SU-DHL-6 (cell line): ENCODE results near the gene AGAP4.
"Not testable (repeated sequence)": the region's sequence is repeated elsewhere in the genome, so short reads cannot be mapped to it uniquely, and the experiment has no call there.

Experiments used
- H2AFZ ChIP-seq: fragments of 200-600 bp; sonication (generic); 2 replicates; pipeline ENCODE4 v1.6.1; 2014; ENCODE audit warnings: low read depth, mild to moderate bottlenecking, moderate library complexity, mixed read lengths, antibody characterized with exemption, low read length; ENCODE audit not compliant: severe bottlenecking
- H3F3A ChIP-seq: fragments of 200-600 bp; shearing (Covaris generic); 2 replicates; pipeline ENCODE4 v1.6.0; 2016; ENCODE audit warnings: antibody characterized with exemption, mild to moderate bottlenecking; ENCODE audit not compliant: insufficient read depth
- H3K27ac ChIP-seq: fragments of 200-600 bp; sonication (generic); 2 replicates; pipeline ENCODE4 v1.5.1; 2016; ENCODE audit warnings: low read depth, mild to moderate bottlenecking, low read length, moderate library complexity, mixed read lengths
- H3K27me3 ChIP-seq: fragments of 200-600 bp; sonication (generic), shearing (Covaris generic); 2 replicates; pipeline ENCODE4 v1.6.0; 2014; ENCODE audit warnings: mild to moderate bottlenecking, low read length
- H3K36me3 ChIP-seq: fragments of 200-600 bp; sonication (generic); 2 replicates; pipeline ENCODE4 v1.6.1; 2014; ENCODE audit warnings: mild to moderate bottlenecking, low read length, mixed read lengths
- H3K4me2 ChIP-seq: fragments of 300-600, 200-600 bp; shearing (Covaris generic), sonication (generic); 2 replicates; pipeline ENCODE4 v1.6.0; 2014; ENCODE audit warnings: low read length, low read depth, mild to moderate bottlenecking; ENCODE audit not compliant: poor library complexity, severe bottlenecking
- H3K4me3 ChIP-seq: fragments of 200-600 bp; sonication (generic); 2 replicates; pipeline ENCODE4 v1.5.1; 2014; ENCODE audit warnings: antibody characterized with exemption, low read length, mild to moderate bottlenecking, mixed read lengths; ENCODE audit not compliant: insufficient read depth, poor library complexity, severe bottlenecking
- H3K79me2 ChIP-seq: fragments of 200-600 bp; sonication (generic); 2 replicates; pipeline ENCODE4 v1.6.1; 2014; ENCODE audit warnings: mild to moderate bottlenecking, low read length, moderate library complexity; ENCODE audit not compliant: insufficient read depth
- H3K9ac ChIP-seq: fragments of 200-600 bp; sonication (generic); 2 replicates; pipeline ENCODE4 v1.7.0; 2014; ENCODE audit warnings: mild to moderate bottlenecking, low read length
- H3K9me2 ChIP-seq: fragments of 200-600 bp; sonication (generic); replicated peaks from 2 replicates; pipeline ENCODE4 v1.6.1; 2014; ENCODE audit warnings: low read length; ENCODE audit not compliant: insufficient read depth
- H3K9me3 ChIP-seq: fragments of 200-600 bp; sonication (generic); 2 replicates; pipeline ENCODE4 v1.6.1; 2014; ENCODE audit warnings: low read length, mixed read lengths; ENCODE audit not compliant: insufficient read depth
- H4K20me1 ChIP-seq: fragments of 200-600 bp; sonication (generic); 2 replicates; pipeline ENCODE4 v1.6.1; 2014; ENCODE audit warnings: low read depth, mild to moderate bottlenecking, antibody characterized with exemption, low read length, moderate library complexity, mixed read lengths

AGAP4 gene

GRCh38 chr10:45847400-45847799, at the start of gene AGAP4:
TSS of gene AGAP4 (minus strand) at chr10:45847500. CDS start at chr10:45847347, 153 bp downstream.
- H3K9ac ChIP-seq, H3K4me2 ChIP-seq, H3K9me3 ChIP-seq, H3K27me3 ChIP-seq, H3K27ac ChIP-seq, H4K20me1 ChIP-seq, H3K79me2 ChIP-seq, H3F3A ChIP-seq, H3K9me2 ChIP-seq, H3K4me3 ChIP-seq, H2AFZ ChIP-seq, H3K36me3 ChIP-seq: not testable (repeated sequence)

- H3K79me2 ChIP-seq, H3K27ac ChIP-seq, H3K4me3 ChIP-seq, H3K9me2 ChIP-seq, H2AFZ ChIP-seq, H3K9me3 ChIP-seq, H3K9ac ChIP-seq, H3K36me3 ChIP-seq, H3F3A ChIP-seq, H4K20me1 ChIP-seq, H3K4me2 ChIP-seq, H3K27me3 ChIP-seq: not testable (repeated sequence)
Measured at GRCh38 chr10:45890721-45891120, 43.4 kb upstream of the AGAP4 start.

GRCh38 chr10:45889539-45890230, 42.4 kb upstream of the AGAP4 start:
- not testable (repeated sequence) for H3K9ac ChIP-seq, H3K9me2 ChIP-seq, H3K79me2 ChIP-seq, H2AFZ ChIP-seq, H3K27me3 ChIP-seq, H3K4me2 ChIP-seq, H3K27ac ChIP-seq, H3K4me3 ChIP-seq, H3K36me3 ChIP-seq, H3F3A ChIP-seq, H3K9me3 ChIP-seq, H4K20me1 ChIP-seq

GRCh38 chr10:45882880-45883279, 35.6 kb upstream of the AGAP4 start:
- not testable (repeated sequence) for H3K79me2 ChIP-seq, H3K9me3 ChIP-seq, H3K9ac ChIP-seq, H3F3A ChIP-seq, H2AFZ ChIP-seq, H4K20me1 ChIP-seq, H3K36me3 ChIP-seq, H3K27me3 ChIP-seq, H3K4me3 ChIP-seq, H3K9me2 ChIP-seq, H3K27ac ChIP-seq, H3K4me2 ChIP-seq

- not testable (repeated sequence) for H2AFZ ChIP-seq, H3F3A ChIP-seq, H3K79me2 ChIP-seq, H3K27me3 ChIP-seq, H3K27ac ChIP-seq, H3K4me3 ChIP-seq, H3K36me3 ChIP-seq, H3K9ac ChIP-seq, H3K9me2 ChIP-seq, H4K20me1 ChIP-seq, H3K9me3 ChIP-seq, H3K4me2 ChIP-seq
Measured at GRCh38 chr10:45865404-45865803, 18.1 kb upstream of the AGAP4 start.

- H3K9ac ChIP-seq, H3K36me3 ChIP-seq, H3K27me3 ChIP-seq, H3F3A ChIP-seq, H3K27ac ChIP-seq, H4K20me1 ChIP-seq, H3K9me2 ChIP-seq, H3K9me3 ChIP-seq, H3K79me2 ChIP-seq, H3K4me2 ChIP-seq, H2AFZ ChIP-seq, H3K4me3 ChIP-seq: not testable (repeated sequence)
Measured at GRCh38 chr10:45864264-45864663, 17.0 kb upstream of the AGAP4 start.

GRCh38 chr10:45863632-45864031, 16.3 kb upstream of the AGAP4 start:
- not testable (repeated sequence) for H3K79me2 ChIP-seq, H3K4me2 ChIP-seq

GRCh38 chr10:45857931-45858330, 10.6 kb upstream of the AGAP4 start:
- H3K9ac ChIP-seq, H3K4me2 ChIP-seq, H3K4me3 ChIP-seq, H4K20me1 ChIP-seq, H3F3A ChIP-seq, H3K79me2 ChIP-seq, H3K27ac ChIP-seq, H3K9me2 ChIP-seq, H3K36me3 ChIP-seq, H2AFZ ChIP-seq, H3K9me3 ChIP-seq, H3K27me3 ChIP-seq: not testable (repeated sequence)

More at GRCh38 chr10:45863632-45864031, 16.3 kb upstream of the AGAP4 start:
- H3K27ac ChIP-seq, H3K9me2 ChIP-seq, H3K4me3 ChIP-seq, H3K9me3 ChIP-seq, H3K36me3 ChIP-seq, H3K9ac ChIP-seq, H3F3A ChIP-seq, H2AFZ ChIP-seq, H3K27me3 ChIP-seq, H4K20me1 ChIP-seq: not testable (repeated sequence)
